ENCODE measurements around the gene ZBTB34. TPM values are rescaled to one million over a fixed set of nuclear protein-coding genes. Genes with fewer than 3 reads are reported as not detected.

Gene ZBTB34
- polyA plus RNA-seq, 3 donors from 2014 or later = 0.96 to 1.2 TPM; not detected in 1

- peaks cover 4 to 9% (median 7%) of the 10 kb centered on the region in 3 donors for H3K36me3 Mint-ChIP-seq
- H3K9me3 Mint-ChIP-seq = no peaks in the 10 kb centered on the region
- H3K27me3 Mint-ChIP-seq (ENCODE audit: low read depth in 3 of 3) = peaks cover 0 to 2% (median 2%) of the 10 kb centered on the region in 3 donors
- no peak for DNase-seq
- H3K4me3 Mint-ChIP-seq = no peak overlapping the region
- H3K27ac Mint-ChIP-seq = peak overlapping the region in 3 of 6 donors; percentile 12 to 64 (median 36)
- H3K4me1 Mint-ChIP-seq = peaks cover 43 to 70% of the 10 kb centered on the region in 2 donors
Observed at GRCh38 chr9:126874546-126875314, 14.3 kb downstream of the ZBTB34 start.

- Mint-ChIP-seq H3K9me3 (no peaks in the 10 kb centered on the region), H3K27me3 (ENCODE audit: low read depth in 3 of 3) (peaks cover 0 to 2% (median 2%) of the 10 kb centered on the region in 3 donors), H3K4me3 (no peak overlapping the region), H3K36me3 (peaks cover 4 to 21% (median 10%) of the 10 kb centered on the region in 3 donors), H3K4me1 (peaks cover 45 to 64% of the 10 kb centered on the region in 2 donors), H3K27ac (peak overlapping the region; percentile 17 to 91 (median 68))
- DNase-seq = no peak
Observed at GRCh38 chr9:126875756-126876510, 15.5 kb downstream of the ZBTB34 start.

- peak overlapping the region; percentile 47 to 91 (median 84) for H3K27ac Mint-ChIP-seq
- peaks cover 0 to 2% (median 2%) of the 10 kb centered on the region in 3 donors for H3K27me3 Mint-ChIP-seq (ENCODE audit: low read depth in 3 of 3)
- H3K4me3 Mint-ChIP-seq = no peak overlapping the region
- peaks cover 45 to 64% of the 10 kb centered on the region in 2 donors for H3K4me1 Mint-ChIP-seq
- H3K36me3 Mint-ChIP-seq = peaks cover 4 to 24% (median 12%) of the 10 kb centered on the region in 3 donors
- no peak for DNase-seq
- H3K9me3 Mint-ChIP-seq = no peaks in the 10 kb centered on the region
Observed at GRCh38 chr9:126876531-126876930, 16.1 kb downstream of the ZBTB34 start.

GRCh38 chr9:126877418-126877817, 17.0 kb downstream of the ZBTB34 start:
- H3K9me3 Mint-ChIP-seq = no peaks in the 10 kb centered on the region
- H3K27me3 Mint-ChIP-seq (ENCODE audit: low read depth in 3 of 3) = peaks cover 0 to 2% (median 2%) of the 10 kb centered on the region in 3 donors
- H3K4me3 Mint-ChIP-seq = peak overlapping the region; percentile 36 to 71 (median 58)
- peaks cover 45 to 63% of the 10 kb centered on the region in 2 donors for H3K4me1 Mint-ChIP-seq
- H3K36me3 Mint-ChIP-seq = peaks cover 4 to 32% (median 12%) of the 10 kb centered on the region in 3 donors
- DNase-seq = peak; percentile 38 to 54 (median 40)
- peak overlapping the region; percentile 47 to 86 (median 82) for H3K27ac Mint-ChIP-seq

GRCh38 chr9:126879288-126879687, 18.8 kb downstream of the ZBTB34 start:
- Mint-ChIP-seq H3K4me3 (no peak overlapping the region), H3K27me3 (ENCODE audit: low read depth in 3 of 3) (peaks cover 0 to 2% (median 2%) of the 10 kb centered on the region in 3 donors), H3K9me3 (no peaks in the 10 kb centered on the region), H3K27ac (no peak overlapping the region), H3K36me3 (peaks cover 4 to 35% (median 19%) of the 10 kb centered on the region in 3 donors), H3K4me1 (peaks cover 37 to 54% of the 10 kb centered on the region in 2 donors)
- no peak for DNase-seq

GRCh38 chr9:126880226-126880946, 19.9 kb downstream of the ZBTB34 start:
- peaks cover 4 to 35% (median 19%) of the 10 kb centered on the region in 3 donors for H3K36me3 Mint-ChIP-seq
- no peak overlapping the region for H3K4me3 Mint-ChIP-seq
- no peaks in the 10 kb centered on the region for H3K9me3 Mint-ChIP-seq
- peaks cover 0 to 2% (median 2%) of the 10 kb centered on the region in 3 donors for H3K27me3 Mint-ChIP-seq (ENCODE audit: low read depth in 3 of 3)
- H3K4me1 Mint-ChIP-seq = peaks cover 36 to 45% of the 10 kb centered on the region in 2 donors
- H3K27ac Mint-ChIP-seq = no peak overlapping the region
- DNase-seq = no peak

GRCh38 chr9:126880947-126881332, 20.5 kb downstream of the ZBTB34 start:
- H3K36me3 Mint-ChIP-seq = peaks cover 4 to 35% (median 19%) of the 10 kb centered on the region in 3 donors
- no peak overlapping the region for H3K4me3 Mint-ChIP-seq
- DNase-seq = no peak
- peaks cover 0 to 2% (median 2%) of the 10 kb centered on the region in 3 donors for H3K27me3 Mint-ChIP-seq (ENCODE audit: low read depth in 3 of 3)
- peaks cover 32 to 39% of the 10 kb centered on the region in 2 donors for H3K4me1 Mint-ChIP-seq
- H3K27ac Mint-ChIP-seq = no peak overlapping the region
- H3K9me3 Mint-ChIP-seq = no peaks in the 10 kb centered on the region

- Mint-ChIP-seq H3K4me1 (peaks cover 17 to 21% of the 10 kb centered on the region in 2 donors), H3K9me3 (no peaks in the 10 kb centered on the region), H3K27ac (no peak overlapping the region), H3K36me3 (peaks cover 4 to 35% (median 19%) of the 10 kb centered on the region in 3 donors), H3K27me3 (ENCODE audit: low read depth in 3 of 3) (peaks cover 0 to under 1% (median 0%) of the 10 kb centered on the region in 3 donors), H3K4me3 (no peak overlapping the region)
- DNase-seq = no peak
Observed at GRCh38 chr9:126882746-126883145, 22.3 kb downstream of the ZBTB34 start.

GRCh38 chr9:126883636-126884035, 23.2 kb downstream of the ZBTB34 start:
- no peaks in the 10 kb centered on the region for H3K27me3 Mint-ChIP-seq (ENCODE audit: low read depth in 3 of 3)
- H3K27ac Mint-ChIP-seq = no peak overlapping the region
- no peak for DNase-seq
- H3K4me3 Mint-ChIP-seq = no peak overlapping the region
- no peaks in the 10 kb centered on the region for H3K9me3 Mint-ChIP-seq
- H3K36me3 Mint-ChIP-seq = peaks cover 4 to 35% (median 19%) of the 10 kb centered on the region in 3 donors
- peaks cover 11 to 12% of the 10 kb centered on the region in 2 donors for H3K4me1 Mint-ChIP-seq

- no peak overlapping the region for H3K27ac Mint-ChIP-seq
- H3K4me1 Mint-ChIP-seq = peaks cover 0 to 2% of the 10 kb centered on the region in 2 donors
- H3K9me3 Mint-ChIP-seq = no peaks in the 10 kb centered on the region
Observed at GRCh38 chr9:126885131-126885641, 24.7 kb downstream of the ZBTB34 start.

GRCh38 chr9:126886034-126886822, 25.8 kb downstream of the ZBTB34 start:
- Mint-ChIP-seq H3K9me3 (no peaks in the 10 kb centered on the region), H3K36me3 (peaks cover 0 to 12% (median 7%) of the 10 kb centered on the region in 3 donors), H3K4me3 (no peak overlapping the region), H3K4me1 (peaks cover 0 to 2% of the 10 kb centered on the region in 2 donors), H3K27ac (no peak overlapping the region), H3K27me3 (ENCODE audit: low read depth in 3 of 3) (no peaks in the 10 kb centered on the region)
- no peak for DNase-seq

More at GRCh38 chr9:126885131-126885641, 24.7 kb downstream of the ZBTB34 start:
- Mint-ChIP-seq H3K27me3 (ENCODE audit: low read depth in 3 of 3) (no peaks in the 10 kb centered on the region), H3K36me3 (peaks cover 0 to 22% (median 12%) of the 10 kb centered on the region in 3 donors), H3K4me3 (no peak overlapping the region)
- DNase-seq = no peak

GRCh38 chr9:126886897-126887296, 26.5 kb downstream of the ZBTB34 start:
- no peak for DNase-seq
- no peaks in the 10 kb centered on the region for H3K27me3 Mint-ChIP-seq (ENCODE audit: low read depth in 3 of 3)
- no peak overlapping the region for H3K4me3 Mint-ChIP-seq
- peaks cover 0 to 2% of the 10 kb centered on the region in 2 donors for H3K4me1 Mint-ChIP-seq
- H3K9me3 Mint-ChIP-seq = no peaks in the 10 kb centered on the region
- peaks cover 0 to 7% (median 7%) of the 10 kb centered on the region in 3 donors for H3K36me3 Mint-ChIP-seq
- H3K27ac Mint-ChIP-seq = no peak overlapping the region
